ENCODE results near the gene REPIN1. TPM values are rescaled to one million over a fixed set of nuclear protein-coding genes. Genes with fewer than 3 reads are reported as not detected.

Gene REPIN1
- total RNA-seq, 1 experiment from 2014 or later, result 106 TPM

DNA sequence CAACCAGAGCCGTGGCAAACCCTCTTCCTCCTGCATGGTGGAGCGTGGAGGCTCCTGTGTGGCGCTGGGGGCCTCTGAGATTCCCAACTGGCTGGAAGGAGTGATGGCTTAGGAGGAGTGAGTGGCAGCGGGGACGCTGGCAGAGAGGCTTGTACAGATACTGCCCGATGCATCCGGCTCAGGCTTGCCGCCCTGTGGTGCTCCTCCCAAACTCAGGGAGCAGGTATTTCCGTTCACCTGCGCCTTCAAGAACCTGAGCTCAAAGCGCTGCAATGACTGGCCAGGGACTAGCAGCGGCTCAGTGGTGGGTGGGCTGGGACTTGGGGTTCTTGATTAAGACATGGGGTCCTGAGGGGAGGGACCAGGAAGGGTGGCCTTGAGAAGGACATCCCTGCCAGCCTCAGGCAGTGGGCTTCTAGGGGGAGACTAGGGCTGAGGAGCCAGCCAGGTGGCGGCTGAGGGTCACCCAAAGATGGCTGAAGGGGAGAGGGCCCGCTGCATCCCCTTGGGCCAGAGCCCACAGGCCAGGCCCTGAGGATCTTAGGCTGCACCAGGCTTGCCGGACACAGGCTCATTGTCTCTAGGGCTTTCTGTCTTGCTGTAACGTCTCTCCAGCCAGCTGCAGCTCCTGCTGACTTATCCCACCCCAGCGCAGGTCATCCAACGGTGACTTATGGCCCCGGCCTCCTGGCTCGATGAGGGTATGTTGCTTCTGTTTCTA lies 13.7 kb downstream of the REPIN1 start:
- Histone ChIP-seq H2AK5ac (ENCODE audit: insufficient read length, low read length) (no peak overlapping the region), H3K56ac (ENCODE audit: insufficient read length, low read depth, low read length) (no peak overlapping the region), H2BK120ac (ENCODE audit: low read depth, low read length, poor library complexity, severe bottlenecking) (no peak overlapping the region), H2BK5ac (ENCODE audit: insufficient read length, low read length) (no peak overlapping the region), H3K23ac (ENCODE audit: insufficient read length, low read depth, low read length) (no peak overlapping the region), H3K4me2 (ENCODE audit: insufficient read depth, insufficient read length, low read length) (no peak overlapping the region), H4K20me1 (ENCODE audit: control insufficient read depth, insufficient read depth, insufficient read length) (no peaks in the 10 kb centered on the region), H2BK20ac (ENCODE audit: low read depth, low read length, poor library complexity, severe bottlenecking) (no peak overlapping the region), H3K23me2 (ENCODE audit: insufficient read length, low read depth, low read length, poor library complexity, severe bottlenecking) (peaks cover 11% of the 10 kb centered on the region), H2AFZ (ENCODE audit: low read length) (no peak overlapping the region), H3K9ac (ENCODE audit: extremely low read depth, insufficient read length, low read length) (no peak overlapping the region), H3K79me2 (ENCODE audit: insufficient read depth, low read length) (peaks cover 9% of the 10 kb centered on the region; the same call in 1 of the 2 replicates), H3K14ac (ENCODE audit: insufficient read depth, low read length) (no peak overlapping the region), H3K4me1 (ENCODE audit: insufficient read depth, low read length) (peaks cover 16% of the 10 kb centered on the region), H4K8ac (replicated peaks; ENCODE audit: insufficient read length, low read depth, low read length) (no peak overlapping the region), H3K4ac (ENCODE audit: low read depth, low read length) (no peak overlapping the region), H3K9me3 (ENCODE audit: control insufficient read depth, low read depth, low read length) (no peaks in the 10 kb centered on the region), H3T11ph (ENCODE audit: low read length) (no peak overlapping the region), H4K5ac (ENCODE audit: insufficient read length, low read depth, low read length) (no peak overlapping the region), H2BK15ac (ENCODE audit: low read depth, low read length) (no peak overlapping the region), H3K27me3 (ENCODE audit: insufficient read depth, low read length) (no peaks in the 10 kb centered on the region), H4K91ac (ENCODE audit: insufficient read length, low read depth, low read length) (no peak overlapping the region), H2BK12ac (ENCODE audit: insufficient read length, low read depth, low read length) (no peak overlapping the region), H3K18ac (ENCODE audit: insufficient read length, low read depth, low read length) (no peak overlapping the region), H3K27ac (ENCODE audit: insufficient read length, low read depth, low read length) (no peak overlapping the region), H3K79me1 (ENCODE audit: insufficient read depth, low read depth, low read length, poor library complexity, severe bottlenecking) (no peaks in the 10 kb centered on the region)
- Mint-ChIP-seq H3K36me3 (ENCODE audit: insufficient read depth in 1 of 3, low read depth in 3 of 3) (peaks cover 10 to 25% (median 13%) of the 10 kb centered on the region in 3 experiments; a peak in 6 of 7 replicates), H3K27me3 (ENCODE audit: low read depth) (no peaks in the 10 kb centered on the region), H3K27ac (peak overlapping the region; percentile 57 to 98 (median 98)), H3K4me3 (peak overlapping the region in 1 of 2 experiments; percentile 63; a peak in 2 of 5 replicates), H3K9me3 (no peaks in the 10 kb centered on the region), H3K4me1 (peaks cover 74 to 85% of the 10 kb centered on the region in 2 experiments)
- DNase-seq, result no peak
- TF ChIP-seq, protein P1, sequence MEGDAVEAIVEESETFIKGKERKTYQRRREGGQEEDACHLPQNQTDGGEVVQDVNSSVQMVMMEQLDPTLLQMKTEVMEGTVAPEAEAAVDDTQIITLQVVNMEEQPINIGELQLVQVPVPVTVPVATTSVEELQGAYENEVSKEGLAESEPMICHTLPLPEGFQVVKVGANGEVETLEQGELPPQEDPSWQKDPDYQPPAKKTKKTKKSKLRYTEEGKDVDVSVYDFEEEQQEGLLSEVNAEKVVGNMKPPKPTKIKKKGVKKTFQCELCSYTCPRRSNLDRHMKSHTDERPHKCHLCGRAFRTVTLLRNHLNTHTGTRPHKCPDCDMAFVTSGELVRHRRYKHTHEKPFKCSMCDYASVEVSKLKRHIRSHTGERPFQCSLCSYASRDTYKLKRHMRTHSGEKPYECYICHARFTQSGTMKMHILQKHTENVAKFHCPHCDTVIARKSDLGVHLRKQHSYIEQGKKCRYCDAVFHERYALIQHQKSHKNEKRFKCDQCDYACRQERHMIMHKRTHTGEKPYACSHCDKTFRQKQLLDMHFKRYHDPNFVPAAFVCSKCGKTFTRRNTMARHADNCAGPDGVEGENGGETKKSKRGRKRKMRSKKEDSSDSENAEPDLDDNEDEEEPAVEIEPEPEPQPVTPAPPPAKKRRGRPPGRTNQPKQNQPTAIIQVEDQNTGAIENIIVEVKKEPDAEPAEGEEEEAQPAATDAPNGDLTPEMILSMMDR (conservative IDR thresholded peaks at IDR 0.05), result no peak
- WGBS (ENCODE audit: extremely low coverage, insufficient read length, low lambda C conversion rate), result no CpG with 5 or more reads among the region's 20 CpGs

Data from H9 (cell line).